BE2C (cell line): ENCODE measurements around the gene POU5F2.

ENCODE experiments used
- DNase-seq: peaks from one replicate; pipeline ENCODE4 v3.0.0-alpha.2; 2020
- H3K27me3 ChIP-seq: fragments of 250-450 bp; sonication (Bioruptor Pico); 2 replicates; pipeline ENCODE4 v1.5.1; 2020; ENCODE audit warnings: mild to moderate bottlenecking
- H3K36me3 ChIP-seq: fragments of 250-450 bp; sonication (Bioruptor Pico); 2 replicates; pipeline ENCODE4 v1.5.1; 2020; ENCODE audit warnings: mild to moderate bottlenecking
- H3K4me1 ChIP-seq: fragments of 250-450 bp; sonication (Bioruptor Pico); 2 replicates; pipeline ENCODE4 v1.5.1; 2020
- H3K4me3 ChIP-seq: 2 replicates; pipeline ENCODE4 v1.5.1; 2011; ENCODE audit warnings: low read depth, low read length
- H3K9me3 ChIP-seq: fragments of 250-450 bp; sonication (Bioruptor Pico); 2 replicates; pipeline ENCODE4 v1.5.1; 2020
- CTCF ChIP-seq: IDR thresholded peaks from 2 replicates; pipeline ENCODE4 v1.5.1; 2012; ENCODE audit warnings: mild to moderate bottlenecking, low read depth, low read length

The POU5F2 gene

GRCh38 chr5:93736284-93736683, 5.1 kb downstream of the POU5F2 start:
- Histone ChIP-seq H3K9me3 (no peaks in the 10 kb centered on the region), H3K27me3 (no peaks in the 10 kb centered on the region)
- DNase-seq = no peak

GRCh38 chr5:93735378-93735777, 6.0 kb downstream of the POU5F2 start:
- no peak for TF ChIP-seq CTCF
- Histone ChIP-seq H3K36me3 (no peaks in the 10 kb centered on the region), H3K4me1 (no peaks in the 10 kb centered on the region), H3K9me3 (no peaks in the 10 kb centered on the region), H3K27me3 (no peaks in the 10 kb centered on the region), H3K4me3 (no peak overlapping the region)
- no peak for DNase-seq

More at GRCh38 chr5:93736284-93736683, 5.1 kb downstream of the POU5F2 start:
- TF ChIP-seq CTCF = no peak
- H3K36me3 ChIP-seq = no peaks in the 10 kb centered on the region
- no peaks in the 10 kb centered on the region for H3K4me1 ChIP-seq
- H3K4me3 ChIP-seq = no peak overlapping the region

GRCh38 chr5:93731987-93732386, 9.4 kb downstream of the POU5F2 start:
- no peak for DNase-seq
- H3K36me3 ChIP-seq = no peaks in the 10 kb centered on the region
- H3K4me1 ChIP-seq = no peaks in the 10 kb centered on the region
- H3K9me3 ChIP-seq = no peaks in the 10 kb centered on the region
- H3K4me3 ChIP-seq = no peak overlapping the region
- no peak for TF ChIP-seq CTCF
- H3K27me3 ChIP-seq = no peaks in the 10 kb centered on the region

GRCh38 chr5:93726595-93726994, 14.8 kb downstream of the POU5F2 start:
- DNase-seq = no peak
- no peaks in the 10 kb centered on the region for H3K36me3 ChIP-seq
- H3K4me3 ChIP-seq = no peak overlapping the region
- H3K27me3 ChIP-seq = no peaks in the 10 kb centered on the region
- no peaks in the 10 kb centered on the region for H3K4me1 ChIP-seq
- no peak for TF ChIP-seq CTCF
- no peaks in the 10 kb centered on the region for H3K9me3 ChIP-seq

- no peak for TF ChIP-seq CTCF
- Histone ChIP-seq H3K4me3 (no peak overlapping the region), H3K9me3 (no peaks in the 10 kb centered on the region), H3K4me1 (no peaks in the 10 kb centered on the region), H3K36me3 (no peaks in the 10 kb centered on the region), H3K27me3 (no peaks in the 10 kb centered on the region)
- no peak for DNase-seq
Measured at GRCh38 chr5:93724791-93725190, 16.6 kb downstream of the POU5F2 start.

GRCh38 chr5:93723681-93724080, 17.7 kb downstream of the POU5F2 start:
- Histone ChIP-seq H3K27me3 (no peaks in the 10 kb centered on the region), H3K4me1 (no peaks in the 10 kb centered on the region), H3K4me3 (no peak overlapping the region), H3K9me3 (no peaks in the 10 kb centered on the region), H3K36me3 (no peaks in the 10 kb centered on the region)
- TF ChIP-seq CTCF = no peak
- DNase-seq = no peak
